ENCODE data around the gene CPVL. TPM values are rescaled to one million over a fixed set of nuclear protein-coding genes. Genes with fewer than 3 reads are reported as not detected.

Gene CPVL
- total and polyA plus RNA-seq, 2 of the 8 experiments (the other 6 are each of a cell fraction or from before 2014, with no cell fraction given): 40.0 to 55.0 TPM

- Histone ChIP-seq H3K9ac (replicated peaks in 1 of 4; ENCODE audit: extremely low read depth in 1 of 4, low read depth in 3 of 4, low read length in 3 of 4) (peak overlapping the region in 3 of 4 experiments; percentile 12 to 43 (median 25); a peak in 4 of 7 replicates), H3K36me3 (ENCODE audit: control insufficient read depth in 2 of 4, insufficient read depth in 4 of 4, low read length in 3 of 4) (no peaks in the 10 kb centered on the region), H3K27me3 (replicated peaks in 1 of 4; ENCODE audit: control insufficient read depth in 3 of 4, extremely low read depth in 1 of 4, insufficient read depth in 3 of 4, low read length in 3 of 4) (peaks cover 11 to 46% (median 38%) of the 10 kb centered on the region in 4 experiments), H3K79me1 (ENCODE audit: low read depth, low read length) (no peaks in the 10 kb centered on the region), H4K20me1 (replicated peaks in 1 of 2; ENCODE audit: control insufficient read depth in 1 of 2, insufficient read depth in 2 of 2, low read length in 2 of 2) (peaks cover 0 to 3% of the 10 kb centered on the region in 2 experiments), H2BK15ac (ENCODE audit: low read length) (no peak overlapping the region), H3K79me2 (ENCODE audit: control insufficient read depth in 1 of 2, insufficient read depth in 2 of 2, low read length in 2 of 2) (no peaks in the 10 kb centered on the region), H3K23ac (ENCODE audit: insufficient read length) (no peak overlapping the region), H2BK5ac (ENCODE audit: low read depth, low read length) (peak overlapping the region; percentile 79; the same call in 1 of the 2 replicates), H2BK20ac (ENCODE audit: low read length) (peak overlapping the region; percentile 74; the same call in 1 of the 2 replicates), H3K4ac (replicated peaks; ENCODE audit: insufficient read length, low read depth, low read length) (no peak overlapping the region), H2BK12ac (ENCODE audit: low read depth, low read length) (peak overlapping the region; percentile 77; the same call in 1 of the 2 replicates), H4K8ac (ENCODE audit: extremely low read depth, insufficient read depth, low read length) (peak overlapping the region; percentile 83), H4K5ac (ENCODE audit: insufficient read length, low read depth, low read length) (no peak overlapping the region), H3K23me2 (ENCODE audit: low read depth, low read length) (peaks cover 27% of the 10 kb centered on the region), H4K91ac (replicated peaks; ENCODE audit: insufficient read length, low read length) (peak overlapping the region; percentile 83), H3K4me3 (ENCODE audit: extremely low read depth in 1 of 4, insufficient read depth in 2 of 4, low read depth in 3 of 4, low read length in 4 of 4) (peak overlapping the region; percentile 46 to 74 (median 62)), H3K56ac (replicated peaks; ENCODE audit: insufficient read length, low read depth, low read length) (no peak overlapping the region), H3K14ac (ENCODE audit: insufficient read length) (no peak overlapping the region), H3K18ac (ENCODE audit: extremely low read depth, low read length) (peak overlapping the region; percentile 65; the same call in 1 of the 2 replicates), H3K9me3 (ENCODE audit: insufficient read depth in 2 of 2, low read depth in 1 of 2, low read length in 1 of 2) (no peaks in the 10 kb centered on the region), H2AK5ac (ENCODE audit: low read depth, low read length) (no peak overlapping the region), H3K4me1 (replicated peaks in 1 of 4; ENCODE audit: control insufficient read depth in 3 of 4, insufficient read depth in 4 of 4, low read length in 3 of 4) (peaks cover 3 to 21% (median 16%) of the 10 kb centered on the region in 4 experiments), H3K27ac (ENCODE audit: low read depth, low read length) (no peak overlapping the region), H3K4me2 (ENCODE audit: insufficient read depth in 1 of 2, low read depth in 2 of 2, low read length in 2 of 2) (peak overlapping the region; percentile 72 to 93), H2AFZ (ENCODE audit: low read length) (peak overlapping the region; percentile 57; the same call in 1 of the 2 replicates), H2BK120ac (replicated peaks; ENCODE audit: low read depth, low read length) (peak overlapping the region; percentile 82)
- POLR2A ChIA-PET (ENCODE audit: partially characterized antibody): interaction anchor here (1.0 to 3.0 kb wide), 11 partner anchors 22 to 190 kb away, joined by 3 to 9 read pairs (median 4); partner anchors contain the start of gene CPVL
- FAIRE-seq (no peak), DNase-seq (ENCODE audit: low read depth in 1 of 2, low spot score in 2 of 2) (peak in 1 of 2 experiments; percentile 92)
- CTCF ChIA-PET (ENCODE audit: partially characterized antibody): interaction anchor here (0.6 to 34.2 kb wide), 50 partner anchors 8 to 607 kb away, joined by 3 to 576 read pairs (median 6); no protein-coding TSS in a partner anchor
- 15% methylated on average over 64 of the region's 104 CpGs; no CpG with 5 or more reads in 1 of the 2 experiments for WGBS, 2 experiments (ENCODE audit: extremely low coverage in 1 of 2, insufficient coverage in 1 of 2, insufficient read length in 1 of 2, insufficient replicate concordance in 2 of 2, low coverage in 1 of 2, low lambda C conversion rate in 2 of 2, missing lambda C conversion rate in 1 of 2)
- no peak for TF ChIP-seq SAP30 (IDR thresholded peaks at IDR 0.05; ENCODE audit: insufficient read depth, insufficient replicate concordance, low read length)
- no peak for TF ChIP-seq TEAD4 (IDR thresholded peaks at IDR 0.05; ENCODE audit: low read depth, low read length)
- TF ChIP-seq RXRA (IDR thresholded peaks at IDR 0.05; ENCODE audit: insufficient read depth, low read depth, low read length): no peak
- no peak for TF ChIP-seq CTBP2 (IDR thresholded peaks at IDR 0.05; ENCODE audit: borderline replicate concordance, insufficient read depth, insufficient read length, low read length)
- 0 out of 2 replicates have a peak, but pooled peaks have one; percentile 22 for TF ChIP-seq TAF1 (IDR thresholded peaks at IDR 0.05; ENCODE audit: low read depth, low read length)
- TF ChIP-seq EZH2 (IDR thresholded peaks at IDR 0.05; ENCODE audit: low read depth, low read length, severe bottlenecking): no peak
- no peak for TF ChIP-seq EGR1 (IDR thresholded peaks at IDR 0.05; ENCODE audit: borderline replicate concordance, low read depth, low read length)
- no peak for TF ChIP-seq ATF3 (IDR thresholded peaks at IDR 0.05; ENCODE audit: insufficient read depth, low read depth, low read length)
Measured at GRCh38 chr7:28955718-28956607, 190.4 kb downstream of the CPVL start.

Measured in H1 (cell line).